K562 (cell line): ENCODE results near the gene LRP1-AS. TPM values are rescaled to one million over a fixed set of nuclear protein-coding genes. Genes with fewer than 3 reads are reported as not detected.

ENCODE experiments used
- E2F8 ChIP-seq: fragments of 450-650 bp; IDR thresholded peaks from 2 replicates; pipeline ENCODE4 v1.7.1; 2018; ENCODE audit warnings: mild to moderate bottlenecking, low read depth; ENCODE audit not compliant: partially characterized antibody
- HBP1 ChIP-seq: fragments of 450-650 bp; formaldehyde crosslinking; IDR thresholded peaks from 2 replicates; pipeline ENCODE4 v1.4.0; 2022; ENCODE audit warnings: missing genetic modification characterization
- NELFE ChIP-seq: IDR thresholded peaks from 2 replicates; pipeline ENCODE4 v1.6.1; 2011; ENCODE audit warnings: mild to moderate bottlenecking; ENCODE audit not compliant: insufficient read depth, insufficient read length
- NFATC3 ChIP-seq: fragments of 450-650 bp; IDR thresholded peaks from 2 replicates; pipeline ENCODE4 v1.6.1; 2017; ENCODE audit warnings: mild to moderate bottlenecking
- SMARCA4 ChIP-seq: fragments of 450-650 bp; IDR thresholded peaks from 2 replicates; pipeline ENCODE4 v1.6.1; 2016
- YY1 ChIP-seq, 3 experiments: IDR thresholded peaks; 2 replicates each; pipeline ENCODE4 v1.6.1; 2011; ENCODE audit warnings: low read length in 2 of 3, mild to moderate bottlenecking in 2 of 3, moderate library complexity in 2 of 3, borderline replicate concordance in 1 of 3, control low read depth in 1 of 3, low read depth in 1 of 3; ENCODE audit not compliant: insufficient read depth in 3 of 3, insufficient replicate concordance in 2 of 3, control insufficient read depth in 1 of 3, insufficient read length in 1 of 3; ENCODE audit errors: extremely low read depth in 1 of 3
- ZNF224 ChIP-seq: sonication (generic); formaldehyde crosslinking; IDR thresholded peaks from 2 replicates; pipeline ENCODE4 v1.8.0; 2022; ENCODE audit warnings: mild to moderate bottlenecking, missing genetic modification reagents
- ZNF232 ChIP-seq: sonication (generic); formaldehyde crosslinking; IDR thresholded peaks from 2 replicates; pipeline ENCODE4 v1.8.0; 2022; ENCODE audit warnings: mild to moderate bottlenecking, missing genetic modification reagents
- polyA plus RNA-seq, 8 experiments: library from polyadenylated mRNA; depleted of rRNA in 4 of 8; stranded (reverse) in 5 of 8; unstranded in 3 of 8; fragments of >200 nt; fragmentation: Nextera tagmentation in 2 of 8; fragmentation: Illumina TruSeq in 1 of 8; extraction: Ambion mirVana in 2 of 8; extraction: Trizol in 1 of 8; gene quantifications; 2 replicates each; pipeline versions ENCODE4 v1.2.1 to v1.2.3, GENCODE V29; 2011 to 2014; ENCODE audit warnings: inconsistent platforms in 1 of 8, missing spikeins in 1 of 8
- total RNA-seq, 7 experiments: library from RNA; depleted of rRNA in 6 of 7; stranded (reverse); fragments of >200 nt in 6 of 7; fragmentation: Illumina TruSeq in 2 of 7; extraction: Trizol in 2 of 7; gene quantifications; 2 replicates each; pipeline versions ENCODE4 v1.2.1 to v1.2.3, GENCODE V29; 2011 to 2021; ENCODE audit warnings: low replicate concordance in 1 of 7
- TF ChIP-seq, protein P1 (sequence below), 2 experiments: fragments of 450-650 bp in 1 of 2; sonication (generic) in 1 of 2; formaldehyde crosslinking in 1 of 2; IDR thresholded peaks; 2 replicates each; pipeline versions ENCODE4 v1.7.1 to v1.9.0; 2016 to 2022; ENCODE audit warnings: inconsistent platforms in 1 of 2, mild to moderate bottlenecking in 1 of 2, missing genetic modification reagents in 1 of 2

The LRP1-AS gene
- total and polyA plus RNA-seq, 9 of the 15 experiments (the other 6 are each of a cell fraction or from before 2014, with no cell fraction given), result not detected

DNA sequence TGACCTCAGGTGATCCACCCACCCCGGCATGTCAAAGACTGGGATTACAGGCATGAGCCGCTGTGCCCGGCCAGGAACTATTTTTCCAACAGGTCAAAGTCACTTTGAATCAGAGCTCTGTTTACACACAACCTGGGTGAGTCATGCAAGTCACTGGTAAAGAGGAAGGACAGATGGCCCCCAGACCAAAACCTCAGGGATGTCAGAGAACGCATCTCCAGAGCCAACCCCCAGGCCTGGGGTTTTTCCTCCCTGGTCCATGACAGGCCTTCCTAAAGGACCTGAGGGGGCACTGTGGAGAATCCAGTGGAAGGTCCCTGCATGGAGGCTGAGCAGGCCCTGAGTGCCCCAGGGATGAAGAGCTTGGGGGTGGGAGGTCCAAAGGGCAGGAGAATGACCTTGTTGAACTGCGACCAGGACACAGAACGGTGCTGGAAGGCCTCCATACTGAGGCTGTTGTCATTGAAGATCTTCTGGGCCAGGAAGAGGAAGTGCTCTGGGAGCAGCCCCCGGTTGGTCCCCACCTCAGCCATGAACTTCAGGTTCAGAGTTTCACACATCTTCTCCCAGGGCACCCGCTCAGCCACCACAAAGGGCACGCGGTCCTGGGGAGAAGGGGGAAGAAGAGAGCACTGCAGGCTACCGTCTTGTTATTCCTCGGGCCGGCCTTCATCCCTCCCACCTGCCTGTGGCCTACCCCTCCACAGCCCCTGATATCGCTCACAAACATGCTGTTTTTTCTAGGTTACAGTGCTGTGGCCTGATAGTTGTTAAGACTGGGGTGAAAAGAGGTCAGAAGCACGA, 45.3 kb downstream of the LRP1-AS start (continued):
- TF ChIP-seq, protein P1, sequence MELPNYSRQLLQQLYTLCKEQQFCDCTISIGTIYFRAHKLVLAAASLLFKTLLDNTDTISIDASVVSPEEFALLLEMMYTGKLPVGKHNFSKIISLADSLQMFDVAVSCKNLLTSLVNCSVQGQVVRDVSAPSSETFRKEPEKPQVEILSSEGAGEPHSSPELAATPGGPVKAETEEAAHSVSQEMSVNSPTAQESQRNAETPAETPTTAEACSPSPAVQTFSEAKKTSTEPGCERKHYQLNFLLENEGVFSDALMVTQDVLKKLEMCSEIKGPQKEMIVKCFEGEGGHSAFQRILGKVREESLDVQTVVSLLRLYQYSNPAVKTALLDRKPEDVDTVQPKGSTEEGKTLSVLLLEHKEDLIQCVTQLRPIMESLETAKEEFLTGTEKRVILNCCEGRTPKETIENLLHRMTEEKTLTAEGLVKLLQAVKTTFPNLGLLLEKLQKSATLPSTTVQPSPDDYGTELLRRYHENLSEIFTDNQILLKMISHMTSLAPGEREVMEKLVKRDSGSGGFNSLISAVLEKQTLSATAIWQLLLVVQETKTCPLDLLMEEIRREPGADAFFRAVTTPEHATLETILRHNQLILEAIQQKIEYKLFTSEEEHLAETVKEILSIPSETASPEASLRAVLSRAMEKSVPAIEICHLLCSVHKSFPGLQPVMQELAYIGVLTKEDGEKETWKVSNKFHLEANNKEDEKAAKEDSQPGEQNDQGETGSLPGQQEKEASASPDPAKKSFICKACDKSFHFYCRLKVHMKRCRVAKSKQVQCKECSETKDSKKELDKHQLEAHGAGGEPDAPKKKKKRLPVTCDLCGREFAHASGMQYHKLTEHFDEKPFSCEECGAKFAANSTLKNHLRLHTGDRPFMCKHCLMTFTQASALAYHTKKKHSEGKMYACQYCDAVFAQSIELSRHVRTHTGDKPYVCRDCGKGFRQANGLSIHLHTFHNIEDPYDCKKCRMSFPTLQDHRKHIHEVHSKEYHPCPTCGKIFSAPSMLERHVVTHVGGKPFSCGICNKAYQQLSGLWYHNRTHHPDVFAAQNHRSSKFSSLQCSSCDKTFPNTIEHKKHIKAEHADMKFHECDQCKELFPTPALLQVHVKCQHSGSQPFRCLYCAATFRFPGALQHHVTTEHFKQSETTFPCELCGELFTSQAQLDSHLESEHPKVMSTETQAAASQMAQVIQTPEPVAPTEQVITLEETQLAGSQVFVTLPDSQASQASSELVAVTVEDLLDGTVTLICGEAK (IDR thresholded peaks at IDR 0.05), result peak; percentile 44; the same call in 1 of the 2 replicates
- TF ChIP-seq, protein P1 (CRISPR knock-in tag; IDR thresholded peaks at IDR 0.05), result no peak
- TF ChIP-seq HBP1 (CRISPR knock-in tag), result 0 out of 2 replicates have a peak, but pooled peaks have one; percentile 18
- TF ChIP-seq SMARCA4, result 0 out of 2 replicates have a peak, but pooled peaks have one; percentile 34
- no peak for TF ChIP-seq ZNF224
- TF ChIP-seq E2F8, result no peak
- TF ChIP-seq ZNF232 (CRISPR knock-in tag), result no peak
- TF ChIP-seq YY1 (IDR thresholded peaks at IDR 0.05; ENCODE audit: borderline replicate concordance in 1 of 3, control insufficient read depth in 1 of 3, extremely low read depth in 1 of 3, insufficient read depth in 3 of 3, insufficient read length in 1 of 3, insufficient replicate concordance in 2 of 3, low read depth in 1 of 3, low read length in 2 of 3), result peak in 1 of 3 experiments; percentile 18
- TF ChIP-seq NFATC3, result no peak
- TF ChIP-seq NELFE, result no peak
